ENCODE data around the gene POLE. TPM values are rescaled to one million over a fixed set of nuclear protein-coding genes. Genes with fewer than 3 reads are reported as not detected.

POLE gene
- total and polyA plus RNA-seq, 9 of the 15 experiments (the other 6 are each of a cell fraction or from before 2014, with no cell fraction given), result 2.4 to 154 (median 49.6) TPM

DNA sequence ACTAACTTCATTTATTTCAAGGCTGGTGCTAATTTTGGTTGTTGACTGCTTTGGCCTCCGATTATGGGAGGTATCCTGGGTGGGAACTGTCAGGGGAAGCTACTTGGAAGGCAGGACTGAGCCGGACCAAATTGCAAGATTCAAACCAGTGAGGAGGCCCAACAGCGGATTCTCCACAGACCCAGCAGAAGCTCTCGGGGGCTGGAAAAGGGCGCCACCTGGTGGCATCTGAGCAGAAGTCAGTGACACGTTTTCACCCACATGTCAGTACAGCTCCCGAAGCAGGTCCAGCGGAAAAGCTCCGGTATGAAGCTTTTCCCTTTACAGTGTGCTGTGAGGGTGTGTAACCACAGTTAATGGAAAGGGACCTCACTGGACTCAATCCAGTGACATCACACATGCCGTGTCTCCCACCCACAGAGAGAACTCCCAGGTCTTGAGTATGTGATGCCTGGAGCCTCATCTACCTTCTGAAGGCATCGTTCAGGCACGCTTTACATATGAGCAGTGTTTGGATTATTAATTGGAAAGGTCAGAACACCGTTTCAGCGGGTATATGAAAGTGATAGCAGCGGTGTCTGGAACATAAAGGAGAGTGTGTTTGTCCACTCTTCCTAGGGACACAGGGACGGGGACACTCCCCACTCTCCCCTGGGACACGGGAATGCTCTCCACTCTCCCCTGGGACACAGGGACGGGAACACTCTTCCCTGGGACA lies 72.1 kb downstream of the POLE start (continued):
- TF ChIP-seq YY1 (IDR thresholded peaks at IDR 0.05; ENCODE audit: borderline replicate concordance in 1 of 3, control insufficient read depth in 1 of 3, extremely low read depth in 1 of 3, insufficient read depth in 3 of 3, insufficient read length in 1 of 3, insufficient replicate concordance in 2 of 3, low read depth in 1 of 3, low read length in 2 of 3), result peak in 1 of 3 experiments; percentile 31
- TF ChIP-seq, protein P1, sequence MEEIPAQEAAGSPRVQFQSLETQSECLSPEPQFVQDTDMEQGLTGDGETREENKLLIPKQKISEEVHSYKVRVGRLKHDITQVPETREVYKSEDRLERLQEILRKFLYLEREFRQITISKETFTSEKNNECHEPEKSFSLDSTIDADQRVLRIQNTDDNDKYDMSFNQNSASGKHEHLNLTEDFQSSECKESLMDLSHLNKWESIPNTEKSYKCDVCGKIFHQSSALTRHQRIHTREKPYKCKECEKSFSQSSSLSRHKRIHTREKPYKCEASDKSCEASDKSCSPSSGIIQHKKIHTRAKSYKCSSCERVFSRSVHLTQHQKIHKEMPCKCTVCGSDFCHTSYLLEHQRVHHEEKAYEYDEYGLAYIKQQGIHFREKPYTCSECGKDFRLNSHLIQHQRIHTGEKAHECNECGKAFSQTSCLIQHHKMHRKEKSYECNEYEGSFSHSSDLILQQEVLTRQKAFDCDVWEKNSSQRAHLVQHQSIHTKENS (CRISPR knock-in tag; IDR thresholded peaks at IDR 0.05), result no peak
- TF ChIP-seq MAX (CRISPR knock-in tag; IDR thresholded peaks at IDR 0.05), result peak; percentile 51; the same call in 1 of the 2 replicates
- no peak for TF ChIP-seq ZC3H11A (IDR thresholded peaks at IDR 0.05; ENCODE audit: low read depth, low read length)
- TF ChIP-seq, protein P2, sequence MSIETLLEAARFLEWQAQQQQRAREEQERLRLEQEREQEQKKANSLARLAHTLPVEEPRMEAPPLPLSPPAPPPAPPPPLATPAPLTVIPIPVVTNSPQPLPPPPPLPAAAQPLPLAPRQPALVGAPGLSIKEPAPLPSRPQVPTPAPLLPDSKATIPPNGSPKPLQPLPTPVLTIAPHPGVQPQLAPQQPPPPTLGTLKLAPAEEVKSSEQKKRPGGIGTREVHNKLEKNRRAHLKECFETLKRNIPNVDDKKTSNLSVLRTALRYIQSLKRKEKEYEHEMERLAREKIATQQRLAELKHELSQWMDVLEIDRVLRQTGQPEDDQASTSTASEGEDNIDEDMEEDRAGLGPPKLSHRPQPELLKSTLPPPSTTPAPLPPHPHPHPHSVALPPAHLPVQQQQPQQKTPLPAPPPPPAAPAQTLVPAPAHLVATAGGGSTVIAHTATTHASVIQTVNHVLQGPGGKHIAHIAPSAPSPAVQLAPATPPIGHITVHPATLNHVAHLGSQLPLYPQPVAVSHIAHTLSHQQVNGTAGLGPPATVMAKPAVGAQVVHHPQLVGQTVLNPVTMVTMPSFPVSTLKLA (conservative IDR thresholded peaks at IDR 0.05), result peak in 1 of 2 experiments; percentile 36; a peak in 1 of 4 replicates
- TF ChIP-seq CTCF (IDR thresholded peaks at IDR 0.05 in 2 of 3, conservative IDR thresholded peaks at IDR 0.05 in 1 of 3; ENCODE audit: insufficient read depth in 2 of 3, low read depth in 1 of 3, low read length in 3 of 3), result peak; percentile 92 to 93 (median 93)
- 0 out of 2 replicates have a peak, but pooled peaks have one; percentile 35 for TF ChIP-seq ARID2 (IDR thresholded peaks at IDR 0.05)
- TF ChIP-seq L3MBTL2 (IDR thresholded peaks at IDR 0.05), result peak; percentile 90
- TF ChIP-seq, protein P3, sequence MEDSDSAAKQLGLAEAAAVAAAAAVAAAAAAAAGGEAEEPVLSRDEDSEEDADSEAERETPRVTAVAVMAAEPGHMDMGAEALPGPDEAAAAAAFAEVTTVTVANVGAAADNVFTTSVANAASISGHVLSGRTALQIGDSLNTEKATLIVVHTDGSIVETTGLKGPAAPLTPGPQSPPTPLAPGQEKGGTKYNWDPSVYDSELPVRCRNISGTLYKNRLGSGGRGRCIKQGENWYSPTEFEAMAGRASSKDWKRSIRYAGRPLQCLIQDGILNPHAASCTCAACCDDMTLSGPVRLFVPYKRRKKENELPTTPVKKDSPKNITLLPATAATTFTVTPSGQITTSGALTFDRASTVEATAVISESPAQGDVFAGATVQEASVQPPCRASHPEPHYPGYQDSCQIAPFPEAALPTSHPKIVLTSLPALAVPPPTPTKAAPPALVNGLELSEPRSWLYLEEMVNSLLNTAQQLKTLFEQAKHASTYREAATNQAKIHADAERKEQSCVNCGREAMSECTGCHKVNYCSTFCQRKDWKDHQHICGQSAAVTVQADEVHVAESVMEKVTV (CRISPR knock-in tag; IDR thresholded peaks at IDR 0.05), result peak; percentile 64; the same call in 1 of the 2 replicates
- peak; percentile 72 for TF ChIP-seq CC2D1A (IDR thresholded peaks at IDR 0.05)
- TF ChIP-seq MAZ (CRISPR knock-in tag; conservative IDR thresholded peaks at IDR 0.05 in 1 of 2, IDR thresholded peaks at IDR 0.05 in 1 of 2), result peak in 1 of 2 experiments; percentile 50; a peak in 1 of 4 replicates
- peak; percentile 21; the same call in 1 of the 2 replicates for TF ChIP-seq ZBTB33 (CRISPR knock-in tag; IDR thresholded peaks at IDR 0.05)
- TF ChIP-seq ATF1 (CRISPR knock-in tag; IDR thresholded peaks at IDR 0.05), result no peak
- peak; percentile 39; the same call in 1 of the 2 replicates for TF ChIP-seq ATF1 (tag; IDR thresholded peaks at IDR 0.05)
- TF ChIP-seq TEAD4 (IDR thresholded peaks at IDR 0.05; ENCODE audit: low read length), result 0 out of 2 replicates have a peak, but pooled peaks have one; percentile 23
- TF ChIP-seq TEAD4 (CRISPR knock-in tag; IDR thresholded peaks at IDR 0.05; ENCODE audit: borderline replicate concordance), result no peak
- peak in 1 of 2 experiments; percentile 76; a peak in 1 of 3 replicates for TF ChIP-seq CBX3 (IDR thresholded peaks at IDR 0.05; ENCODE audit: borderline replicate concordance in 1 of 2, low read length in 2 of 2)
